CD14-positive monocyte (primary cell): ENCODE data around the gene NOTCH4. TPM values are rescaled to one million over a fixed set of nuclear protein-coding genes. Genes with fewer than 3 reads are reported as not detected.

Experiments
- DNase-seq, 3 donors: peaks; one replicate each; pipeline ENCODE4 v3.0.0-alpha.2; 2011 to 2022
- H2AFZ ChIP-seq: 2 replicates; pipeline ENCODE4 v1.6.0; 2012; ENCODE audit warnings: mild to moderate bottlenecking, low read depth, low read length, inconsistent platforms; ENCODE audit not compliant: insufficient read depth, poor library complexity, severe bottlenecking
- H3K27ac ChIP-seq, 2 donors: 1 replicate in 1 of 2; 2 replicates in 1 of 2; pipeline ENCODE4 v1.5.1; 2012 to 2013; ENCODE audit warnings: low read length in 2 of 2, control low read depth in 1 of 2, inconsistent platforms in 1 of 2, low read depth in 1 of 2, mild to moderate bottlenecking in 1 of 2
- H3K27me3 ChIP-seq, 2 donors: one replicate each; pipeline versions ENCODE4 v1.6.0 to v1.6.1; 2011 to 2013; ENCODE audit warnings: low read length in 2 of 2; ENCODE audit not compliant: control insufficient read depth in 2 of 2, insufficient read depth in 2 of 2
- H3K36me3 ChIP-seq, 2 donors: replicated peaks in 1 of 2; 1 replicate in 1 of 2; 2 replicates in 1 of 2; pipeline versions ENCODE4 v1.5.1 to v1.6.1; 2012 to 2013; ENCODE audit warnings: low read length in 2 of 2, control low read depth in 1 of 2, inconsistent platforms in 1 of 2, mild to moderate bottlenecking in 1 of 2; ENCODE audit not compliant: insufficient read depth in 2 of 2, control insufficient read depth in 1 of 2
- H3K4me1 ChIP-seq, 2 donors: 1 replicate in 1 of 2; 2 replicates in 1 of 2; pipeline versions ENCODE4 v1.5.1 to v1.6.1; 2012 to 2013; ENCODE audit warnings: low read length in 2 of 2, control low read depth in 1 of 2, inconsistent platforms in 1 of 2, mild to moderate bottlenecking in 1 of 2, moderate library complexity in 1 of 2; ENCODE audit not compliant: insufficient read depth in 2 of 2, control insufficient read depth in 1 of 2
- H3K4me2 ChIP-seq: replicated peaks from 2 replicates; pipeline ENCODE3; 2012; ENCODE audit warnings: low read length, moderate library complexity, mild to moderate bottlenecking; ENCODE audit not compliant: poor library complexity, severe bottlenecking; ENCODE audit errors: extremely low read depth
- H3K4me3 ChIP-seq, 3 experiments: fragments of 200-600 bp in 1 of 3; sonication (generic) in 1 of 3; replicated peaks in 1 of 3; 1 replicate in 2 of 3; 2 replicates in 1 of 3; pipeline ENCODE4 v1.5.1; 2011 to 2013; ENCODE audit warnings: low read length in 3 of 3, mild to moderate bottlenecking in 3 of 3, control low read depth in 2 of 3, low read depth in 2 of 3, inconsistent platforms in 1 of 3, moderate library complexity in 1 of 3
- H3K79me2 ChIP-seq: 2 replicates; pipeline ENCODE4 v1.6.0; 2012; ENCODE audit warnings: mild to moderate bottlenecking, control low read depth, inconsistent platforms, low read length, moderate library complexity; ENCODE audit not compliant: insufficient read depth
- H3K9ac ChIP-seq: 2 replicates; pipeline ENCODE4 v1.6.0; 2017; ENCODE audit warnings: low read length, mild to moderate bottlenecking; ENCODE audit not compliant: insufficient read depth, poor library complexity, severe bottlenecking
- H3K9me3 ChIP-seq, 2 donors: replicated peaks in 1 of 2; 1 replicate in 1 of 2; 2 replicates in 1 of 2; pipeline versions ENCODE4 v1.5.1 to v1.6.1; 2012 to 2013; ENCODE audit warnings: low read length in 2 of 2, control low read depth in 1 of 2; ENCODE audit not compliant: control insufficient read depth in 1 of 2, insufficient read depth in 1 of 2
- H4K20me1 ChIP-seq: 2 replicates; pipeline ENCODE4 v1.6.0; 2012; ENCODE audit warnings: mild to moderate bottlenecking, low read length, control low read depth, moderate library complexity; ENCODE audit not compliant: insufficient read depth
- H3K27ac Mint-ChIP-seq, 7 donors: one replicate each; pipeline ENCODE4 v1.8.0; 2020; ENCODE audit warnings: mild to moderate bottlenecking in 7 of 7, mixed read lengths in 7 of 7, moderate library complexity in 6 of 7, inconsistent platforms in 2 of 7
- H3K27me3 Mint-ChIP-seq, 3 donors: one replicate each; pipeline ENCODE4 v1.8.0; 2021 to 2022; ENCODE audit warnings: low read depth in 3 of 3, mild to moderate bottlenecking in 3 of 3, mixed read lengths in 3 of 3, moderate library complexity in 3 of 3, inconsistent platforms in 1 of 3
- H3K36me3 Mint-ChIP-seq, 2 donors: one replicate each; pipeline ENCODE4 v1.8.0; 2020; ENCODE audit warnings: mixed read lengths in 2 of 2, inconsistent platforms in 1 of 2, mild to moderate bottlenecking in 1 of 2
- H3K4me1 Mint-ChIP-seq: one replicate; pipeline ENCODE4 v1.8.0; 2020; ENCODE audit warnings: mild to moderate bottlenecking, mixed read lengths
- H3K4me3 Mint-ChIP-seq, 2 donors: one replicate each; pipeline ENCODE4 v1.8.0; 2020; ENCODE audit warnings: mild to moderate bottlenecking in 2 of 2, mixed read lengths in 2 of 2, moderate library complexity in 1 of 2
- H3K9me3 Mint-ChIP-seq, 7 donors: one replicate each; pipeline ENCODE4 v1.8.0; 2020 to 2022; ENCODE audit warnings: mixed read lengths in 7 of 7, mild to moderate bottlenecking in 6 of 7, moderate library complexity in 6 of 7, inconsistent platforms in 2 of 7
- CTCF ChIP-seq: fragments of 200-600 bp; IDR thresholded peaks from one replicate; pipeline ENCODE4 v1.8.0; 2022; ENCODE audit warnings: antibody characterized with exemption, mild to moderate bottlenecking
- WGBS: methylation state at CpG from one replicate; pipeline ENCODE4 v1.1.5; 2013; ENCODE audit warnings: missing lambda C conversion rate; ENCODE audit not compliant: insufficient coverage; 5-methylcytosine and 5-hydroxymethylcytosine counted together
- intact Hi-C, 2 donors: fragments of 100-400 bp; cut with micrococcal nuclease; formaldehyde crosslinking; loops; one replicate each; pipeline versions ENCODE4 v1.15.0 to v1.15.1; 2023
- polyA plus RNA-seq, 3 donors: library from polyadenylated mRNA; depleted of rRNA in 1 of 3; unstranded in 2 of 3; stranded (reverse) in 1 of 3; fragments of 300-500 nt in 2 of 3; fragments of >200 nt in 1 of 3; fragmentation: Illumina TruSeq in 2 of 3; gene quantifications; 1 replicate in 2 of 3; 2 replicates in 1 of 3; pipeline ENCODE4 v1.2.3, GENCODE V29; 2012 to 2021

Gene NOTCH4
- polyA plus RNA-seq, 3 donors, result 5.2 to 8.1 (median 6.1) TPM

DNA sequence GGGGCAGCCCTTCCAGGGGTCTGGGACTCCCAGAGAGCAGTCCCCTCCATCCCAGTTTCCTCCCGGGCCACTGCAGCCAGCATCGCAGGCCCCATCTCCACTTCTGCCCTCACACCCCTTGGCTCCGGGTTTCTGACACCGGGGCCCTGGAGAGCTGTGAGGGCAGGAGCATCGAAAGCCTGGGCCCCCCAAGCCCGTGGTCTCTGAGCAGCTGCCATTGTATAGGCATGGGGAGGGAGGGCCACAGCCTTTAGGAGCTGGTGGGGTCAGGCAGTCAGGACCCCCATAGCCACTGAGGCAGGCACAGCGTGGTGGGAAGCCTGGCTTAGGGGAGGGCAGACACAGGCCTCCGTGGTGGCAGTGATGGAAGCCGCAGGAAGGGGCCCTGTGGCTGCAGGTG lies 21.7 kb downstream of the NOTCH4 start:
- TF ChIP-seq CTCF, result no peak
- Mint-ChIP-seq H3K27me3 (peaks cover 9 to 15% (median 13%) of the 10 kb centered on the region in 3 donors), H3K27ac (no peak overlapping the region), H3K4me3 (no peak overlapping the region), H3K36me3 (no peaks in the 10 kb centered on the region), H3K4me1 (peaks cover 10% of the 10 kb centered on the region), H3K9me3 (peaks cover 0 to 6% (median 0%) of the 10 kb centered on the region in 7 donors)
- no peak overlapping the region for H3K4me2 ChIP-seq
- 100% methylated on average over 4 of the region's 9 CpGs for WGBS
- H3K36me3 ChIP-seq, result no peaks in the 10 kb centered on the region
- H2AFZ ChIP-seq, result no peak overlapping the region
- no peaks in the 10 kb centered on the region for H4K20me1 ChIP-seq
- no peaks in the 10 kb centered on the region for H3K79me2 ChIP-seq
- peaks cover 6 to 9% of the 10 kb centered on the region in 2 donors for H3K4me1 ChIP-seq
- no peak overlapping the region for H3K27ac ChIP-seq
- no peaks in the 10 kb centered on the region for H3K27me3 ChIP-seq
- no peak for DNase-seq
- no peak overlapping the region for H3K9ac ChIP-seq
- no peak overlapping the region for H3K4me3 ChIP-seq
- intact Hi-C loops, result no loop called here
- H3K9me3 ChIP-seq, result no peaks in the 10 kb centered on the region

DNA sequence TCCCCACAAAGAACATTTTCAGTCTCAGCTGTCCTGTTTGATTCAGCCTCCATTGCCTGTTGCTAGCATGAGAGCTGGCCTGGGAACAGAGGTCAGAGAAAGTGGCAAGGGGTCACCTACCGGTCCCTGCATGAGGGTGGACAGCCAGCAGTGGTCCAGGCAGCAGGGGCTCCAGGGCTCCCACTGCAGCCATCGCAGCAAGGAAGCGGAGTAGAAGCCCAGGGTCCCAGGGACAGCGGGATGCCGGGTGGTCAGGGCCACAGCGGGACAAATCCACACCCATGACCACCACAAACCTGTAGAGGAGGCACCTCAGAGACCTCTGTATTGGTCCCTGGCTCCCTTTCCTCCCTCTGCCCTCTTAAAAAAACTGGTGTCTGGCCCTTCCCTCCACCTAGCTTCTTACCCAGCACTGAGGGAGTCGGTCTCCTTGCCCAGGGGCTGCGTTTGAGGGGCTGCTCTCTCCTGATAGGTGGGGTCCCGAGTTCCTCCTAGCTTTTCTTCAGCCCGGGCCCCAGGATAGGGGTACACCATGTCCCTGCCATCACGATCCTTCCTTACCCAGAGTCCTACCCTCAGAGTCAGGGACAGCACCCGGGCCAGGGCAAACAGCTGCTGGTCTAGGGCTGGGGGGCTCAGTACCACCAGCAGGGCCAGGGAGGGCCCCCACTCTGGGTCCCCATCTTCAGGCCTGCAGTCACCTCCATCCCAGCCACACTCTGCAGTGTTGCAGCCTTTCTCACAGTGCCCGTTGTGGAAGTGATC lies 23.0 kb downstream of the NOTCH4 start:
- H3K9me3 ChIP-seq, result no peaks in the 10 kb centered on the region
- H3K9me3 Mint-ChIP-seq, result peaks cover 0 to 2% (median 0%) of the 10 kb centered on the region in 7 donors
- H3K4me3 Mint-ChIP-seq, result no peak overlapping the region
- H3K79me2 ChIP-seq, result no peaks in the 10 kb centered on the region
- no peaks in the 10 kb centered on the region for H3K36me3 Mint-ChIP-seq
- WGBS, result 96% methylated on average over 11 of the region's 13 CpGs
- no peak overlapping the region for H2AFZ ChIP-seq
- H3K4me2 ChIP-seq, result no peak overlapping the region
- no peak for DNase-seq
- H3K27ac ChIP-seq, result no peak overlapping the region
- H3K4me1 Mint-ChIP-seq, result peaks cover 17% of the 10 kb centered on the region
- H4K20me1 ChIP-seq, result no peaks in the 10 kb centered on the region
- H3K4me3 ChIP-seq, result no peak overlapping the region
- no peaks in the 10 kb centered on the region for H3K27me3 ChIP-seq
- H3K27ac Mint-ChIP-seq, result peak overlapping the region in 1 of 7 donors; percentile 30
- no peaks in the 10 kb centered on the region for H3K36me3 ChIP-seq
- no peak for TF ChIP-seq CTCF
- intact Hi-C loops, result no loop called here
- H3K9ac ChIP-seq, result no peak overlapping the region
- peaks cover 15 to 19% of the 10 kb centered on the region in 2 donors for H3K4me1 ChIP-seq
- H3K27me3 Mint-ChIP-seq, result peaks cover 5 to 16% (median 7%) of the 10 kb centered on the region in 3 donors
